Body of pancreas (tissue), 4 donors: ENCODE results near the gene C1QL2. TPM values are rescaled to one million over a fixed set of nuclear protein-coding genes. Genes with fewer than 3 reads are reported as not detected.

ENCODE experiments used
- ATAC-seq: fragments of 150-250 bp; one replicate; pipeline ENCODE4 v1.9.1; 2016
- DNase-seq, 4 donors: peaks; one replicate each; pipeline ENCODE4 v3.0.0-alpha.2; 2019
- H3K27ac ChIP-seq, 4 donors: fragments of 200-600 bp; sonication (generic); 1 replicate in 3 of 4; 2 replicates in 1 of 4; pipeline versions ENCODE4 v1.5.1 to v1.6.1; 2016 to 2019; ENCODE audit warnings: mild to moderate bottlenecking in 1 of 4, mixed read lengths in 1 of 4, moderate library complexity in 1 of 4
- H3K27me3 ChIP-seq, 2 donors: fragments of 200-600 bp; sonication (generic); one replicate each; pipeline ENCODE4 v1.6.0; 2016; ENCODE audit warnings: mild to moderate bottlenecking in 1 of 2
- H3K36me3 ChIP-seq, 2 donors: fragments of 200-600 bp; sonication (generic); replicated peaks in 1 of 2; 2 replicates each; pipeline ENCODE4 v1.5.1; 2016; ENCODE audit warnings: low read depth in 2 of 2; ENCODE audit not compliant: insufficient read depth in 1 of 2
- H3K4me1 ChIP-seq: fragments of 200-600 bp; sonication (generic); one replicate; pipeline ENCODE4 v1.6.0; 2016
- H3K4me3 ChIP-seq, 2 donors: fragments of 200-600 bp; sonication (generic); 1 replicate in 1 of 2; 2 replicates in 1 of 2; pipeline ENCODE4 v1.5.1; 2016 to 2019
- H3K9me3 ChIP-seq, 3 donors: fragments of 200-600 bp; sonication (generic); 1 replicate in 2 of 3; 2 replicates in 1 of 3; pipeline ENCODE4 v1.5.1; 2016
- POLR2A ChIP-seq, 3 donors: fragments of 450-650 bp; IDR thresholded peaks; one replicate each; pipeline ENCODE4 v1.6.1; 2016; ENCODE audit warnings: antibody characterized with exemption in 3 of 3, mild to moderate bottlenecking in 2 of 3
- WGBS, 2 donors: methylation state at CpG; one replicate each; pipeline ENCODE4 v1.1.5; 2017; 5-methylcytosine and 5-hydroxymethylcytosine counted together
- intact Hi-C: fragments of 100-400 bp; cut with DNase I; formaldehyde crosslinking; loops from one replicate; pipeline ENCODE4 v1.15.1; 2023
- total RNA-seq, 2 donors: library from RNA; depleted of rRNA; stranded (reverse); fragments of >200 nt; gene quantifications; one replicate each; pipeline ENCODE4 v1.1.0, GENCODE V29; 2016
- TF ChIP-seq, protein P1 (sequence below), 7 experiments: fragments of 450-650 bp in 4 of 7; fragments of 200-600 bp in 3 of 7; sonication (generic) in 3 of 7; IDR thresholded peaks; one replicate each; pipeline ENCODE4 v1.5.1; 2016 to 2019; ENCODE audit warnings: antibody characterized with exemption in 7 of 7

Gene C1QL2
- 1 to 10 TPM in 1 of 2 donors, not detected in 1; 1.0 TPM for total RNA-seq

DNA sequence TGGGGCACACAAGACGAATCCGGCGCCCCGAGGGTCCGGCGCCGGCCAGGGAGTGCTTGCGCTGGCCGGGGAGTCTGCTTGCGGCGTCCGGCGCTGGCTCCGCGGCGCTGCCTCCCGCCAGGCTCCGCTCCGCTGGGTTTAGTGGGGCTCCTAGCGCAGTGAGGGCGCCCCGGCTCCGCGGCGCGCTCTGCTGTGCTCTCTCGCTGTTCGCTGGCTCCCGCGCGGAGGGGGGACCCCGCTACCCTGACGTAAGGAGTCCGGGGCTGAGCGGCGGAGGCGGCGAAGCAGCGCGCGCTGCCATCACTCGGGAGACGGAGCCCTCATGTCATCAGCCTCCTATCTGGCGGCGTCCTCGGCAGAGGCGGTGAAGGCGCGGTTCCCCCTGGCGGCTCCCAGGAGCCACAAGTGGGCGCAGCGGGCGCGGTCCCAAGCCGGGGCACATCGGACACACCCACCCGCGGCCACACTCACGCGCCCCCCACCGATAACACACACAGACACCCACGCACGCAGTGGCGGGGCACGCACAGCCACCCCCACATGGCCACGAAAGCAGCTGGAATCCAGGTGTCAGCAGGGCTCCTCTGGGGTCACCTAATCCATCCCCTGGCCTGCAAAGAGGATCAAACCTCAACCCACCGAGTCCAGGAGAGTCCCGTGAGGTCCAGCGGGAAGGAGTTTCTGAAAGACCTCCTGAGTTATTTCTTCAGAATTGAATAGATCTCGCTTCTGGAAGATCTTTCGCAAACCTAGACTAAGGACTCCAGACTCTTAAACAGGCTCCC is at the start of gene C1QL2:
TSS of gene C1QL2 (minus strand) at position 189 of the 785 bp plus-strand sequence. CDS start 482 bp downstream, outside the sequence.
- DNase-seq (no peak), ATAC-seq (no peak)
- TF ChIP-seq POLR2A (IDR thresholded peaks at IDR 0.05): no peak
- TF ChIP-seq, protein P1, sequence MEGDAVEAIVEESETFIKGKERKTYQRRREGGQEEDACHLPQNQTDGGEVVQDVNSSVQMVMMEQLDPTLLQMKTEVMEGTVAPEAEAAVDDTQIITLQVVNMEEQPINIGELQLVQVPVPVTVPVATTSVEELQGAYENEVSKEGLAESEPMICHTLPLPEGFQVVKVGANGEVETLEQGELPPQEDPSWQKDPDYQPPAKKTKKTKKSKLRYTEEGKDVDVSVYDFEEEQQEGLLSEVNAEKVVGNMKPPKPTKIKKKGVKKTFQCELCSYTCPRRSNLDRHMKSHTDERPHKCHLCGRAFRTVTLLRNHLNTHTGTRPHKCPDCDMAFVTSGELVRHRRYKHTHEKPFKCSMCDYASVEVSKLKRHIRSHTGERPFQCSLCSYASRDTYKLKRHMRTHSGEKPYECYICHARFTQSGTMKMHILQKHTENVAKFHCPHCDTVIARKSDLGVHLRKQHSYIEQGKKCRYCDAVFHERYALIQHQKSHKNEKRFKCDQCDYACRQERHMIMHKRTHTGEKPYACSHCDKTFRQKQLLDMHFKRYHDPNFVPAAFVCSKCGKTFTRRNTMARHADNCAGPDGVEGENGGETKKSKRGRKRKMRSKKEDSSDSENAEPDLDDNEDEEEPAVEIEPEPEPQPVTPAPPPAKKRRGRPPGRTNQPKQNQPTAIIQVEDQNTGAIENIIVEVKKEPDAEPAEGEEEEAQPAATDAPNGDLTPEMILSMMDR (IDR thresholded peaks at IDR 0.05): no peak
- no peaks in the 10 kb centered on the region for H3K36me3 ChIP-seq
- peaks cover 20% of the 10 kb centered on the region for H3K4me1 ChIP-seq
- H3K4me3 ChIP-seq: no peak within 1 kb of the TSS
- H3K27me3 ChIP-seq: peaks cover 0 to 19% of the 10 kb centered on the region in 2 donors
- H3K27ac ChIP-seq: no peak within 1 kb of the TSS
- WGBS, 2 donors: 3 to 7% methylated on average over 18 to 56 of the region's 71 CpGs
- intact Hi-C loops: no loop called here
- H3K9me3 ChIP-seq: no peaks in the 10 kb centered on the region

DNA sequence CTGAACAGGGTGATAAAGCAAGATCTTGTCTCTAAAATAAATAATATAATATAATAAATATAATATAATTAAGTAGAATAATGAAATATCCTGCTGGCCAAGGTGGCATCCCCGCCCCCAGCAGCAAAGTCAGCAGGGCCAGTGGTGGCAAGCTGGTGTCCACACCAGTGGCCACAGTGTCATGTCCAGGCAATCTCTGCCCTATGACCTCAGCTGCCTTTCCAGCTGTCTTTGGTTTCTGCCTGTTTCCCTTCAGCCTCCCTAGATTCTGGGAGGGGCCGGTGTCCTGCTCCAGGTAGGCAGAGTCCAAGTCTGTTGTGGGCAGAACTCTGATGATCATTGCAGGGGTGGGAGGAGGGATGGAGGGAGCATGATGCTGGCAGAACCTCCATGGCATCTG is 48.9 kb upstream of the C1QL2 start:
- no peaks in the 10 kb centered on the region for H3K36me3 ChIP-seq
- WGBS, 2 donors: 72 to 80% methylated on average over 2 of the region's 2 CpGs
- TF ChIP-seq, protein P1 (IDR thresholded peaks at IDR 0.05): no peak
- TF ChIP-seq POLR2A (IDR thresholded peaks at IDR 0.05): no peak
- H3K27ac ChIP-seq: no peak overlapping the region
- H3K4me1 ChIP-seq: no peaks in the 10 kb centered on the region
- ATAC-seq (no peak), DNase-seq (no peak)
- H3K9me3 ChIP-seq: no peaks in the 10 kb centered on the region
- H3K4me3 ChIP-seq: no peak overlapping the region
- no peaks in the 10 kb centered on the region for H3K27me3 ChIP-seq
- intact Hi-C loops: no loop called here

GRCh38 chr2:119206201-119206600 is 47.6 kb upstream of the C1QL2 start:
- Histone ChIP-seq H3K36me3 (no peaks in the 10 kb centered on the region), H3K27ac (no peak overlapping the region), H3K9me3 (no peaks in the 10 kb centered on the region), H3K4me1 (no peaks in the 10 kb centered on the region), H3K27me3 (no peaks in the 10 kb centered on the region), H3K4me3 (no peak overlapping the region)
- WGBS, 2 donors: 66 to 82% methylated on average over 2 of the region's 2 CpGs
- TF ChIP-seq POLR2A (IDR thresholded peaks at IDR 0.05): no peak
- TF ChIP-seq, protein P1 (IDR thresholded peaks at IDR 0.05): no peak
- intact Hi-C loops: no loop called here
- DNase-seq: no peak
- ATAC-seq: no peak

GRCh38 chr2:119205001-119205706 is 46.6 kb upstream of the C1QL2 start:
- ATAC-seq: no peak
- no peak overlapping the region for H3K4me3 ChIP-seq
- WGBS, 2 donors: 79 to 92% methylated on average over 11 to 13 of the region's 13 CpGs
- intact Hi-C loops: no loop called here
- H3K27ac ChIP-seq: no peak overlapping the region
- H3K27me3 ChIP-seq: no peaks in the 10 kb centered on the region
- H3K4me1 ChIP-seq: no peaks in the 10 kb centered on the region
- DNase-seq: no peak
- no peaks in the 10 kb centered on the region for H3K36me3 ChIP-seq
- H3K9me3 ChIP-seq: no peaks in the 10 kb centered on the region
- no peak for TF ChIP-seq POLR2A (IDR thresholded peaks at IDR 0.05)
- TF ChIP-seq, protein P1 (IDR thresholded peaks at IDR 0.05): no peak
